ENCODE results near the gene FAHD1. TPM values are rescaled to one million over a fixed set of nuclear protein-coding genes. Genes with fewer than 3 reads are reported as not detected.

FAHD1 gene
- total and polyA plus RNA-seq, 9 of the 15 experiments (the other 6 are each of a cell fraction or from before 2014, with no cell fraction given): 2.2 to 20.9 (median 10.7) TPM

DNA sequence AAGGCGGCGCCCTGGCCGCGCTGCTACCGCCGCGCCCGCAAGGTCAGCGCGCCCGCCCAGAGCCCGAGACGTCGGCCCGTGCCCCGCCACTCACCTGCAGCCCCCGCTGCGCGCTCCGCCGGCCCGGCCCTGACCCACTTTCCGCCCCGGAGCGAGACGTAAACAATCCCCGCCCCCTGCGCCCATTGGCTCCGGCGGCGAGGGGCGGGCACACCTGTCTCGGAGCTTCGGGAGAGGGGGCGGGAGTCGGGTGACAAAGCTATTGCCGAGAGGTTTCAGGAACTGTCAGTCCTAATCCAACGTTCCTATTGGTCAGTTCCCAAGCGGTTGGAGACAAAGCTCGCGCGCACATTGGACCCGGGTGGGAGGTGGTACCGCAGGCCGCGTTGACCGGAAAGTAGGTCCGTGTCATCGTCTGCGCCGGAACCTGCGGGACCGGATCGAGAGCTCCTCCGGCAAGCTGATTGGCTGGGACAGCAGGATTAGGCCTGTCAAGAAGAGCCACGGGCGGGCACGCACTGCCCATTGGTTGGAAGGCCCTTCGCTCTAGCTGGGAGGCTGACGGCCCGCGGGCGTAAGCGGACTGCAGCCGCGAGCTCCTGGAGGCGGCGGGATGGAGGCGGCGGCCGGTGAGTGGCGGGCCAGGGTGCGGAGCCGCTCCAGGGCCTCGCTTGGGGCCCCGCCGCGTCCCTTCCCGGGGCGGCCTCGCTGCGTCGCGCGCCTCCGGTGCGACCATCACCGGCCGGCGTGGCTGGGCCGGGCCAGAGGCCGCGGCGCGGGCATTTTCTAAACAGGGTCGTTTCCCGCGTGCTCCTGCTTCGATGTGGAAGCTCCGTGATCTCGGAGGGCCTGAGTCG is 44.4 kb upstream of the FAHD1 start, which contains the start of the genes NUBP2 and SPSB3 (continued):
- TF ChIP-seq, protein P1, sequence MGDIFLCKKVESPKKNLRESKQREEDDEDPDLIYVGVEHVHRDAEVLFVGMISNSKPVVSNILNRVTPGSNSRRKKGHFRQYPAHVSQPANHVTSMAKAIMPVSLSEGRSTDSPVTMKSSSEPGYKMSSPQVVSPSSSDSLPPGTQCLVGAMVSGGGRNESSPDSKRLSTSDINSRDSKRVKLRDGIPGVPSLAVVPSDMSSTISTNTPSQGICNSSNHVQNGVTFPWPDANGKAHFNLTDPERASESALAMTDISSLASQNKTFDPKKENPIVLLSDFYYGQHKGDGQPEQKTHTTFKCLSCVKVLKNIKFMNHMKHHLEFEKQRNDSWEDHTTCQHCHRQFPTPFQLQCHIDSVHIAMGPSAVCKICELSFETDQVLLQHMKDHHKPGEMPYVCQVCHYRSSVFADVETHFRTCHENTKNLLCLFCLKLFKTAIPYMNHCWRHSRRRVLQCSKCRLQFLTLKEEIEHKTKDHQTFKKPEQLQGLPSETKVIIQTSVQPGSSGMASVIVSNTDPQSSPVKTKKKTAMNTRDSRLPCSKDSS (IDR thresholded peaks at IDR 0.05; ENCODE audit: low read depth, partially characterized antibody): no peak
- TF ChIP-seq NR4A1 (CRISPR knock-in tag; IDR thresholded peaks at IDR 0.05): no peak
- TF ChIP-seq NR4A1 (tag; IDR thresholded peaks at IDR 0.05): no peak
- no peak for TF ChIP-seq SMARCA4 (IDR thresholded peaks at IDR 0.05)
- TF ChIP-seq MYC (IDR thresholded peaks at IDR 0.05; ENCODE audit: low read depth, low read length): peak; percentile 63; the same call in 1 of the 2 replicates
- no peak for TF ChIP-seq MYC (CRISPR knock-in tag; IDR thresholded peaks at IDR 0.05; ENCODE audit: borderline replicate concordance, low read depth)
- no peak for TF ChIP-seq BDP1 (IDR thresholded peaks at IDR 0.05; ENCODE audit: insufficient read depth, insufficient read length)
- TF ChIP-seq, protein P2, sequence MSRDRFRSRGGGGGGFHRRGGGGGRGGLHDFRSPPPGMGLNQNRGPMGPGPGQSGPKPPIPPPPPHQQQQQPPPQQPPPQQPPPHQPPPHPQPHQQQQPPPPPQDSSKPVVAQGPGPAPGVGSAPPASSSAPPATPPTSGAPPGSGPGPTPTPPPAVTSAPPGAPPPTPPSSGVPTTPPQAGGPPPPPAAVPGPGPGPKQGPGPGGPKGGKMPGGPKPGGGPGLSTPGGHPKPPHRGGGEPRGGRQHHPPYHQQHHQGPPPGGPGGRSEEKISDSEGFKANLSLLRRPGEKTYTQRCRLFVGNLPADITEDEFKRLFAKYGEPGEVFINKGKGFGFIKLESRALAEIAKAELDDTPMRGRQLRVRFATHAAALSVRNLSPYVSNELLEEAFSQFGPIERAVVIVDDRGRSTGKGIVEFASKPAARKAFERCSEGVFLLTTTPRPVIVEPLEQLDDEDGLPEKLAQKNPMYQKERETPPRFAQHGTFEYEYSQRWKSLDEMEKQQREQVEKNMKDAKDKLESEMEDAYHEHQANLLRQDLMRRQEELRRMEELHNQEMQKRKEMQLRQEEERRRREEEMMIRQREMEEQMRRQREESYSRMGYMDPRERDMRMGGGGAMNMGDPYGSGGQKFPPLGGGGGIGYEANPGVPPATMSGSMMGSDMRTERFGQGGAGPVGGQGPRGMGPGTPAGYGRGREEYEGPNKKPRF (IDR thresholded peaks at IDR 0.05; ENCODE audit: low read depth, low read length): no peak
- no peak for TF ChIP-seq SRSF1 (IDR thresholded peaks at IDR 0.05; ENCODE audit: low read depth, low read length)
- TF ChIP-seq, protein P3, sequence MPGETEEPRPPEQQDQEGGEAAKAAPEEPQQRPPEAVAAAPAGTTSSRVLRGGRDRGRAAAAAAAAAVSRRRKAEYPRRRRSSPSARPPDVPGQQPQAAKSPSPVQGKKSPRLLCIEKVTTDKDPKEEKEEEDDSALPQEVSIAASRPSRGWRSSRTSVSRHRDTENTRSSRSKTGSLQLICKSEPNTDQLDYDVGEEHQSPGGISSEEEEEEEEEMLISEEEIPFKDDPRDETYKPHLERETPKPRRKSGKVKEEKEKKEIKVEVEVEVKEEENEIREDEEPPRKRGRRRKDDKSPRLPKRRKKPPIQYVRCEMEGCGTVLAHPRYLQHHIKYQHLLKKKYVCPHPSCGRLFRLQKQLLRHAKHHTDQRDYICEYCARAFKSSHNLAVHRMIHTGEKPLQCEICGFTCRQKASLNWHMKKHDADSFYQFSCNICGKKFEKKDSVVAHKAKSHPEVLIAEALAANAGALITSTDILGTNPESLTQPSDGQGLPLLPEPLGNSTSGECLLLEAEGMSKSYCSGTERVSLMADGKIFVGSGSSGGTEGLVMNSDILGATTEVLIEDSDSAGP (CRISPR knock-in tag; IDR thresholded peaks at IDR 0.05): no peak
- TF ChIP-seq FUS (optimal IDR thresholded peaks at IDR 0.05; ENCODE audit: low read depth, low read length): no peak
- no peak for TF ChIP-seq ZNF175 (CRISPR knock-in tag; IDR thresholded peaks at IDR 0.05; ENCODE audit: low read depth)
- no peak for TF ChIP-seq ZSCAN29 (IDR thresholded peaks at IDR 0.05)
- TF ChIP-seq, protein P4, sequence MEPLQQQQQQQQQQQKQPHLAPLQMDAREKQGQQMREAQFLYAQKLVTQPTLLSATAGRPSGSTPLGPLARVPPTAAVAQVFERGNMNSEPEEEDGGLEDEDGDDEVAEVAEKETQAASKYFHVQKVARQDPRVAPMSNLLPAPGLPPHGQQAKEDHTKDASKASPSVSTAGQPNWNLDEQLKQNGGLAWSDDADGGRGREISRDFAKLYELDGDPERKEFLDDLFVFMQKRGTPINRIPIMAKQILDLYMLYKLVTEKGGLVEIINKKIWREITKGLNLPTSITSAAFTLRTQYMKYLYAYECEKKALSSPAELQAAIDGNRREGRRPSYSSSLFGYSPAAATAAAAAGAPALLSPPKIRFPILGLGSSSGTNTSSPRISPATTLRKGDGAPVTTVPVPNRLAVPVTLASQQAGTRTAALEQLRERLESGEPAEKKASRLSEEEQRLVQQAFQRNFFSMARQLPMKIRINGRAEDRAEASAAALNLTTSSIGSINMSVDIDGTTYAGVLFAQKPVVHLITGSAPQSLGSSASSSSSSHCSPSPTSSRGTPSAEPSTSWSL (CRISPR knock-in tag; IDR thresholded peaks at IDR 0.05; ENCODE audit: borderline replicate concordance): no peak
- no peak for TF ChIP-seq MTF1 (CRISPR knock-in tag; IDR thresholded peaks at IDR 0.05; ENCODE audit: borderline replicate concordance)

All from K562 (cell line).